ENCODE data around the gene ROBO1.
A peak's percentile ranks its signal among the peaks of the same experiment; 100 is the strongest.

ROBO1 gene

DNA sequence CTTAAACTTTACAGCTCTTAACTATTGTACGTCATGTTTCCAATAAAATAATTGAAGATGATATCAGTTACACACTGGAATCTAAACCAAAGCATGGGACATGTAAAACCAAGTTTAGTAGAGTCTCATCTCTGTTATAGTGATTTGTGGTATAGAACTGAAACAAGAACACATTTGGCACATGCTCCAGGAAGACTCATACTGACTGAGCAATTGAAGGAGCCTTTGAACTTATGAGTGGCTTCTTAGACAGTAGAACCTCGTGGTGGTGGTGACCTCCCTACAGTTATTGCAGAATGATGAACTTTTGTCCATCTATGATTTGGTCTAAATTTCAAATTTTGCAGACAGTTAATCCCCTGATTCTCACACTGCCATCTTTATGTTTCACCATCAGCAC, 729.7 kb downstream of the ROBO1 start:
- no peaks in the 10 kb centered on the region for H3K79me2 ChIP-seq (ENCODE audit: insufficient read depth, low read depth)
- no peak overlapping the region for H3K9ac ChIP-seq
- H3K4me1 ChIP-seq (ENCODE audit: low read depth, poor library complexity, severe bottlenecking) = no peaks in the 10 kb centered on the region
- H4K20me1 ChIP-seq (ENCODE audit: insufficient read depth) = no peaks in the 10 kb centered on the region
- no peak overlapping the region for H3K27ac ChIP-seq
- no peaks in the 10 kb centered on the region for H3K36me3 ChIP-seq (ENCODE audit: insufficient read depth)
- H3K4me3 ChIP-seq (IDR thresholded peaks at IDR 0.05; ENCODE audit: insufficient read depth, low read depth, low read length) = no peak overlapping the region
- TF ChIP-seq, protein P1, sequence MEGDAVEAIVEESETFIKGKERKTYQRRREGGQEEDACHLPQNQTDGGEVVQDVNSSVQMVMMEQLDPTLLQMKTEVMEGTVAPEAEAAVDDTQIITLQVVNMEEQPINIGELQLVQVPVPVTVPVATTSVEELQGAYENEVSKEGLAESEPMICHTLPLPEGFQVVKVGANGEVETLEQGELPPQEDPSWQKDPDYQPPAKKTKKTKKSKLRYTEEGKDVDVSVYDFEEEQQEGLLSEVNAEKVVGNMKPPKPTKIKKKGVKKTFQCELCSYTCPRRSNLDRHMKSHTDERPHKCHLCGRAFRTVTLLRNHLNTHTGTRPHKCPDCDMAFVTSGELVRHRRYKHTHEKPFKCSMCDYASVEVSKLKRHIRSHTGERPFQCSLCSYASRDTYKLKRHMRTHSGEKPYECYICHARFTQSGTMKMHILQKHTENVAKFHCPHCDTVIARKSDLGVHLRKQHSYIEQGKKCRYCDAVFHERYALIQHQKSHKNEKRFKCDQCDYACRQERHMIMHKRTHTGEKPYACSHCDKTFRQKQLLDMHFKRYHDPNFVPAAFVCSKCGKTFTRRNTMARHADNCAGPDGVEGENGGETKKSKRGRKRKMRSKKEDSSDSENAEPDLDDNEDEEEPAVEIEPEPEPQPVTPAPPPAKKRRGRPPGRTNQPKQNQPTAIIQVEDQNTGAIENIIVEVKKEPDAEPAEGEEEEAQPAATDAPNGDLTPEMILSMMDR (conservative IDR thresholded peaks at IDR 0.05; ENCODE audit: low read depth, low read length) = no peak
- no peak overlapping the region for H3K4me2 ChIP-seq
- no peaks in the 10 kb centered on the region for H3K27me3 ChIP-seq (ENCODE audit: insufficient read depth, low read depth)
- no peak overlapping the region for H2AFZ ChIP-seq (ENCODE audit: low read depth)

GRCh38 chr3:79032686-79033318, 735.0 kb downstream of the ROBO1 start:
- no peak overlapping the region for H3K27ac ChIP-seq
- H3K27me3 ChIP-seq (ENCODE audit: insufficient read depth, low read depth) = no peaks in the 10 kb centered on the region
- H3K36me3 ChIP-seq (ENCODE audit: insufficient read depth) = no peaks in the 10 kb centered on the region
- no peak overlapping the region for H3K4me2 ChIP-seq
- H2AFZ ChIP-seq (ENCODE audit: low read depth) = no peak overlapping the region
- TF ChIP-seq, protein P1 (conservative IDR thresholded peaks at IDR 0.05; ENCODE audit: low read depth, low read length) = peak; percentile 60
- no peaks in the 10 kb centered on the region for H3K79me2 ChIP-seq (ENCODE audit: insufficient read depth, low read depth)
- H4K20me1 ChIP-seq (ENCODE audit: insufficient read depth) = no peaks in the 10 kb centered on the region
- no peaks in the 10 kb centered on the region for H3K4me1 ChIP-seq (ENCODE audit: low read depth, poor library complexity, severe bottlenecking)
- H3K4me3 ChIP-seq (IDR thresholded peaks at IDR 0.05; ENCODE audit: insufficient read depth, low read depth, low read length) = no peak overlapping the region
- H3K9ac ChIP-seq = no peak overlapping the region

GRCh38 chr3:79030157-79030556, 737.6 kb downstream of the ROBO1 start:
- Histone ChIP-seq H3K4me2 (no peak overlapping the region), H4K20me1 (ENCODE audit: insufficient read depth) (no peaks in the 10 kb centered on the region), H3K79me2 (ENCODE audit: insufficient read depth, low read depth) (no peaks in the 10 kb centered on the region), H3K9ac (no peak overlapping the region), H3K27me3 (ENCODE audit: insufficient read depth, low read depth) (no peaks in the 10 kb centered on the region), H3K4me3 (IDR thresholded peaks at IDR 0.05; ENCODE audit: insufficient read depth, low read depth, low read length) (no peak overlapping the region), H3K4me1 (ENCODE audit: low read depth, poor library complexity, severe bottlenecking) (no peaks in the 10 kb centered on the region), H3K36me3 (ENCODE audit: insufficient read depth) (no peaks in the 10 kb centered on the region), H3K27ac (no peak overlapping the region), H2AFZ (ENCODE audit: low read depth) (no peak overlapping the region)
- TF ChIP-seq, protein P1 (conservative IDR thresholded peaks at IDR 0.05; ENCODE audit: low read depth, low read length) = no peak

GRCh38 chr3:79028916-79029315, 738.9 kb downstream of the ROBO1 start:
- Histone ChIP-seq H3K9ac (no peak overlapping the region), H3K4me1 (ENCODE audit: low read depth, poor library complexity, severe bottlenecking) (no peaks in the 10 kb centered on the region), H2AFZ (ENCODE audit: low read depth) (no peak overlapping the region), H3K79me2 (ENCODE audit: insufficient read depth, low read depth) (no peaks in the 10 kb centered on the region), H3K36me3 (ENCODE audit: insufficient read depth) (no peaks in the 10 kb centered on the region), H4K20me1 (ENCODE audit: insufficient read depth) (no peaks in the 10 kb centered on the region), H3K27ac (no peak overlapping the region), H3K4me3 (IDR thresholded peaks at IDR 0.05; ENCODE audit: insufficient read depth, low read depth, low read length) (no peak overlapping the region), H3K27me3 (ENCODE audit: insufficient read depth, low read depth) (no peaks in the 10 kb centered on the region), H3K4me2 (no peak overlapping the region)
- TF ChIP-seq, protein P1 (conservative IDR thresholded peaks at IDR 0.05; ENCODE audit: low read depth, low read length) = no peak
